Measurements from ENCODE around the gene HPGD.

Gene HPGD

GRCh38 chr4:174460684-174461083 is 61.6 kb downstream of the HPGD start:
- TF ChIP-seq, protein P1, sequence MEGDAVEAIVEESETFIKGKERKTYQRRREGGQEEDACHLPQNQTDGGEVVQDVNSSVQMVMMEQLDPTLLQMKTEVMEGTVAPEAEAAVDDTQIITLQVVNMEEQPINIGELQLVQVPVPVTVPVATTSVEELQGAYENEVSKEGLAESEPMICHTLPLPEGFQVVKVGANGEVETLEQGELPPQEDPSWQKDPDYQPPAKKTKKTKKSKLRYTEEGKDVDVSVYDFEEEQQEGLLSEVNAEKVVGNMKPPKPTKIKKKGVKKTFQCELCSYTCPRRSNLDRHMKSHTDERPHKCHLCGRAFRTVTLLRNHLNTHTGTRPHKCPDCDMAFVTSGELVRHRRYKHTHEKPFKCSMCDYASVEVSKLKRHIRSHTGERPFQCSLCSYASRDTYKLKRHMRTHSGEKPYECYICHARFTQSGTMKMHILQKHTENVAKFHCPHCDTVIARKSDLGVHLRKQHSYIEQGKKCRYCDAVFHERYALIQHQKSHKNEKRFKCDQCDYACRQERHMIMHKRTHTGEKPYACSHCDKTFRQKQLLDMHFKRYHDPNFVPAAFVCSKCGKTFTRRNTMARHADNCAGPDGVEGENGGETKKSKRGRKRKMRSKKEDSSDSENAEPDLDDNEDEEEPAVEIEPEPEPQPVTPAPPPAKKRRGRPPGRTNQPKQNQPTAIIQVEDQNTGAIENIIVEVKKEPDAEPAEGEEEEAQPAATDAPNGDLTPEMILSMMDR (conservative IDR thresholded peaks at IDR 0.05; ENCODE audit: low read length) = no peak
- no peak overlapping the region for H3K4me3 ChIP-seq (ENCODE audit: low read length)

DNA sequence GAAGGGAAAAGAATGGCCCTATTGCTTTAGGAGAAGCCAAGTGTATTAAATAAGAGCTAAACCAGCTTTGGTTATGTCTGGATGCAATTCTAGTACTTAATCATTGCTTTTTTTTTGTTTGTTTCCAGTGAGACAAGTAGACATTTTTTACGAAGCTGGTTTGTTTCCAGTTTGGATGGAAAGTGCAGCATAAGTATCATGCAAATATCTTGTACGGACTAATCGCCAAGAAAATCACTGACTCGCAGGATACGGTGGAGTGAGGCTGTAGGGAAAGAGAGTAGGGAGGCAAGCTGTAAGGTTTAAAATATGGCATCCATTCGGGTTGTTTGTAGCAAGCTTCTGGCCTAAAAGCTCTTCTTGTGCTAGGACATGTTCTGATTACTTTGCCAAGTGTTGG is 64.8 kb downstream of the HPGD start:
- TF ChIP-seq, protein P1 (conservative IDR thresholded peaks at IDR 0.05; ENCODE audit: low read length) = no peak
- no peak for DNase-seq (ENCODE audit: low read depth)
- no peak overlapping the region for H3K4me3 ChIP-seq (ENCODE audit: low read length)

More at GRCh38 chr4:174460684-174461083, 61.6 kb downstream of the HPGD start:
- DNase-seq (ENCODE audit: low read depth) = no peak

DNA sequence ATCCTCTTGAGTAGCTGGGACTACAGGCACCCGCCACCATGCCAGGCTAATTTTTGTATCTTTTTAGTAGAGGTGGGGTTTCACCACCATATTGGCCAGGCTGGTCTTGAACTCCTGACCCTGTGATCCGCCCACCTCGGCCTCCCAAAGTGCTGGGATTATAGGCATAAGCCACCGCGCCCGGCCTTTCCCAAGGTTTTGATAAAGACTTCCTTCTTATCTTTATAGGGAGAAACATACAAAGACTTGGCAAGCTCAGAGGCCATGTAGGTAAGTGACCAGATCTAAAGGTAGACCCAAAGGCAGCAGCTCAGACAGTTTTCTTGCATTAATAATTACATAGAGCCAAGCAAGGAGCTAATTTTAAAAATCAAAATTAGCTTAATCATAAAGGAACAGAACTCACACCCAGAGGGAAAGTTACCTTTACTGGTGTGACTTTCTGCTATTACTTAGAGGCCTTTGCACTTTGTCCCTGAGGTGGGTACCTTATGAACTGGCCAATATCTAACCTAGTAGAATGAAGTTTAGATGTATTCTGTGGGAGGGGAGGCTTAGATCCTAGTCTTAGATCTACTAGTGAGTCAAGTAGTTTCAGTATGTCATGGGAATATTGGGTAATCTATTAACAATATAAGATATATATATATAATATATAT is 67.3 kb downstream of the HPGD start:
- TF ChIP-seq, protein P1 (conservative IDR thresholded peaks at IDR 0.05; ENCODE audit: low read length) = no peak
- DNase-seq (ENCODE audit: low read depth) = no peak
- no peak overlapping the region for H3K4me3 ChIP-seq (ENCODE audit: low read length)

DNA sequence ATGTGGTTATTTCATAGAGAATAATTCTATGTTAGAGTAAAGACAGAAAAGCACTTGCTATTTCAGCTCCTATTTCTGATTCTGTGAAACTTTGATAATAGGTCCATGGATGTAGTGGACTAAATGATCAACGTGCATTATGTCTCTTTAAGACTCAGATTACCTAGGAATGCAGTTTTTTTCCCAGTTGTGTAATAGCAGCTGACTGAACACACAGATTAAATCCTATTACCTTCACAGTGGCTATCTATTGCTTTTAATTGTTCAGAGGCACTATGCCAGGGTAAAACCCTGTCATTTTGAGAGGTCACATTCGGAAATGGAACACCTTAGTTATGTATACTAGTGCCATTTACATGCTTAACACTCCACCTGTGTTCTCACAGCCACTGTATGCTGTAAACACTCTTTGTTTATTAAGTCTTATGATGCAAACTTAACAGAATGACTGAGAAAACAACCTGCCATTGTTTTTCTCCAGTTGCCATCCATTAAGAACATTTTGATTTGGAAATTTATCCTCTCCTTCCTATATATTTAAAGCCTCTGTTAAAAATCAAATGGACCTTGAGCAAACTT is 70.5 kb downstream of the HPGD start:
- TF ChIP-seq, protein P1 (conservative IDR thresholded peaks at IDR 0.05; ENCODE audit: low read length) = no peak
- no peak overlapping the region for H3K4me3 ChIP-seq (ENCODE audit: low read length)

DNA sequence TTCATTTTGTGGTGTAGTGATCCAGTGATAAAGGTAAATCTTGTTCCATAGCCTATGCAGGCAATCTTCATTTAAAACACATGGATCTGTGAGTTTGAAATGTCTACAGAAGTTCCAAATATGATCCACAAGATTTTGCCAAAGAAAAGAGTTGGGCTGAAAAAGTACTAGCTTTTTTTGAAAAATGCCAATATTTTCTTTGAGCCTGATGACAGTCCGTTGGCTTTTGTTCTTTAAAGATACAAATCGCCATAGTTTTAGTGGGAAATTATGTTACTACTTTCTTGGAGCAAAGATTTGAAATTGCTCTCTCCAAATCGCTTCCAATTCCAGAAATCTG is 71.5 kb downstream of the HPGD start:
- DNase-seq (ENCODE audit: low read depth) = no peak
- TF ChIP-seq, protein P1 (conservative IDR thresholded peaks at IDR 0.05; ENCODE audit: low read length) = no peak
- H3K4me3 ChIP-seq (ENCODE audit: low read length) = no peak overlapping the region

More for the DNA sequence above, 70.5 kb downstream of the HPGD start:
- DNase-seq (ENCODE audit: low read depth) = no peak

DNA sequence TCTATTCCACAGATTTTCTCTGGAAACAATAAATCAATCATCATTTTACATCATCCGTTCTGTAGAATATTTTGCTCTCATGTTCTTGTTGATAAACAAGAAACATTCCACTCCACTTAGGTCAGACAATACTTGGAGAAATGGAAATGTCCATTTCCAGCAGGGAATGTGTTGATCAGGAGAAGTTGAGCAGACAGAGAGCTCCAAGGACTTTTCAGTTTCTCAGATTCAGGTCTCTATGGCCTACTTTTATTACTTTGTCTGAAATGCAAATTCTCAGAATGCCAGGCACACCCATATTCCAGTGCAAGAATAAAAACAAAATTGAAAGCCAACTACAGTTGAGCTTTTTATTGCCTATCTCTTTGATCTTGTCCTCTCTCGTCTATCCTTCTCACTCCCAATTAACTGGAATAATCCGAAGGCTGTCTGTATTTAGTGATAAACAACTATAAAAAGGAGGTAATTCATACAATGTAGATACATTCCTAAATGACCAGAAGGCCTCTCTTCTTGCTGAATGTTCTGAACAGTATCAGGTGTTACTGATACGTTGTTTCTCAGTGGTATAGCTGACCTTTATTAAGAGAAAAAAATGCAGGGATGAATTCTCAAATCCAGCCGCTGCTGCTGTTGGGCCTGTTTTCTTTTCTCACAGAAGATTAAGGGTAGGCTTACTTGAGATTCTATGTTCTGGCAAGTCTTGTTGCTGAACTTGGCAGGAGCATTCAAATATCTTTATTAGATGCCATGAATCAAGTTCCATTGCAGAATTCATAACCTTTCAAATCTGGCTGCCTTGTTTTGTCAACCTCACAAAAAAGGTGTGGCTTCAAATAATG is 72.1 kb downstream of the HPGD start:
- no peak for DNase-seq (ENCODE audit: low read depth)
- H3K4me3 ChIP-seq (ENCODE audit: low read length) = no peak overlapping the region
- TF ChIP-seq, protein P1 (conservative IDR thresholded peaks at IDR 0.05; ENCODE audit: low read length) = no peak

All from AG10803 (cell line).